ENCODE results near the gene OR51M1.

DNA sequence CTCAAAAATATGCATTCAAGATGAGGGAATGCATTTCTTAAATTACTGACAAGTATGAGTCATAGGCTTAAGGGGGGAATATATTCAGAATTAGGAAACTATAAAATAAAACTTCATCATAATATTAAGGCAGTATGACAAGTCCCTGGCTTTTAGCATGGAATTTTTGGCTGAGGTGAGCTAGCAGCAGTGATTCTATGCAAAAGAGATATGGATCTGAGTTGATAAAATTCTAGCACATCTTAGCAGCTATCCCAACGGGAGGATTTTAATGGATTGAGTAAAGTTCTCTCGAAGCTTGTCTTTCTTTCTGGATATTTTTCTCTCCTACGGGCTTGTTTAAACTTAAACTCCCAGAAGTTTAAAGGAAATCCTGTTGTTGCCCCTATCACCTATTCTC, 39.5 kb downstream of the OR51M1 start:
- TF ChIP-seq, protein P1, sequence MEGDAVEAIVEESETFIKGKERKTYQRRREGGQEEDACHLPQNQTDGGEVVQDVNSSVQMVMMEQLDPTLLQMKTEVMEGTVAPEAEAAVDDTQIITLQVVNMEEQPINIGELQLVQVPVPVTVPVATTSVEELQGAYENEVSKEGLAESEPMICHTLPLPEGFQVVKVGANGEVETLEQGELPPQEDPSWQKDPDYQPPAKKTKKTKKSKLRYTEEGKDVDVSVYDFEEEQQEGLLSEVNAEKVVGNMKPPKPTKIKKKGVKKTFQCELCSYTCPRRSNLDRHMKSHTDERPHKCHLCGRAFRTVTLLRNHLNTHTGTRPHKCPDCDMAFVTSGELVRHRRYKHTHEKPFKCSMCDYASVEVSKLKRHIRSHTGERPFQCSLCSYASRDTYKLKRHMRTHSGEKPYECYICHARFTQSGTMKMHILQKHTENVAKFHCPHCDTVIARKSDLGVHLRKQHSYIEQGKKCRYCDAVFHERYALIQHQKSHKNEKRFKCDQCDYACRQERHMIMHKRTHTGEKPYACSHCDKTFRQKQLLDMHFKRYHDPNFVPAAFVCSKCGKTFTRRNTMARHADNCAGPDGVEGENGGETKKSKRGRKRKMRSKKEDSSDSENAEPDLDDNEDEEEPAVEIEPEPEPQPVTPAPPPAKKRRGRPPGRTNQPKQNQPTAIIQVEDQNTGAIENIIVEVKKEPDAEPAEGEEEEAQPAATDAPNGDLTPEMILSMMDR (IDR thresholded peaks at IDR 0.05 in 4 of 5, conservative IDR thresholded peaks at IDR 0.05 in 1 of 5) = no peak
- no peak for TF ChIP-seq POLR2A (IDR thresholded peaks at IDR 0.05)
